D721Med (cell line): ENCODE results near the gene CDYL.
A peak's percentile ranks its signal among the peaks of the same experiment; 100 is the strongest.
"Not testable (repeated sequence)": the region's sequence is repeated elsewhere in the genome, so short reads cannot be mapped to it uniquely, and the experiment has no call there.

Source experiments
- DNase-seq: peaks from one replicate; pipeline ENCODE4 v3.0.0; 2011; ENCODE audit warnings: low spot score; ENCODE audit not compliant: insufficient read length
- FAIRE-seq: peaks from 2 replicates; lab custom pipeline; 2011; peaks lifted over from hg19 to GRCh38; lab: Jason Lieb, UNC
- CTCF ChIP-seq: IDR thresholded peaks from 2 replicates; pipeline ENCODE4 v1.5.1; 2012; ENCODE audit warnings: mild to moderate bottlenecking, control low read depth; ENCODE audit not compliant: insufficient read depth; ENCODE audit errors: missing control alignments

Gene CDYL

DNA sequence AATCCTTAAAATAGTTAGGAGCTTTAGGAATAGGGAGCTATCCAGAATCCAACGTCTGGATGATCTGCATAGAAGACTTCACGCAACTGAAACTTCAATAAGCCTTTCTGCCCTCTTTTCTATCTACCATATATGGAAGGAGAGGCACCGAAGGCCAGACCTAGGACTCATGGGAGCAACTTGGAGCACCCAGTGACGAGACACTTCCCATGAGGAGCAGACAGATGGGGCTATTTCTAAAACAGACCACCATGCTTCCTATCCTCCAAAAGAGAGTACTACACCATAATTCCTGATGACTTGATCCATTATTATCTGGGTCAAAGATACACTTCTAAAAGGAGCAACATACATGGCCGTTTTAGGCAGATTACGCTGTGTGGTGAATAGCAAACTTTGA is 221.7 kb downstream of the CDYL start:
- TF ChIP-seq CTCF, result no peak

GRCh38 chr6:4999586-4999985 is 223.4 kb downstream of the CDYL start:
- no peak for TF ChIP-seq CTCF
- FAIRE-seq, result no peak
- DNase-seq, result no peak

More for the DNA sequence above, 221.7 kb downstream of the CDYL start:
- FAIRE-seq (no peak), DNase-seq (no peak)

DNA sequence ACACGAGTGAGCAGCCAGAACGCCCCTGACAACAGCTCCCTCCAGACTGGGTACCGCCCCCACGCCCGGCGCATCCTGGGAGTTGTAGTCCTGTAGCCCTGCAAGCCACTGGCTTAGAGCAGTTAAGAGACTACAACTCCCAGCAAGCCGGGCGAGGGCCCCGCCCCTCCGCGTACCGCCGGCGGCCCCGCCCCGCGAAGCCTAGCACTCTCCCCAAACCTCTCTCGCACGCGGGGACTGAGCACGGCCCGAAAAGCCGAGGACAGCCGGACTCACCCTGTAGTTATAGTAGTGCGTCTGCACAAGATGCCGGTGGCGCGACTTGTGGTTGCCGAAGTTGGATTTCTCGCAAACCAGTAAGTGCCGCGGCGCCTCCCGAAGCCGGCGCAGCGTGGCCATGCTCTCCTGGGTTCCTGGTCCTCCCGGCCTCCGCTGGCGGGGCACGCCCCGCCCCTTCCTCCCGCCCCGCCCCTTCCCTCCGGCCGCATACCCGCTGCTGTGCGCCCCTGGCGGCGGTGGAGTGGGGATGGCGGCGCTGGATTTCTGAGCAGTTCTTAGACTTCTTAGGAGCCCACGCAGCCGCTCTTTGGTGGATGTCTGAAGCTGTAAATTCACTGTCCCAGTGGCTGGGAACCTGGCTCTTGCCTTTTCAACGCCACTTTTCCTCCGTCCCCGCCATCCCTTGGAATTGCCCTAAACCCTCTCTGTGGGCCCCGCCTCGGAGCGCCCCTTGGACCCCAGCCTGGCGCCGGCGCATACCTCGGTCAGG is 227.6 kb downstream of the CDYL start, which contains the start of gene RPP40:
Gene RPP40 (minus strand): TSS at position 434 of the 769 bp plus-strand sequence. CDS start 35 bp downstream, at position 399.
- peak; percentile 60 for TF ChIP-seq CTCF
- FAIRE-seq, result no peak
- DNase-seq, result peak; percentile 83

- no peak for FAIRE-seq
- TF ChIP-seq CTCF, result no peak
- DNase-seq, result no peak
Measured at GRCh38 chr6:5004373-5005037, 228.3 kb downstream of the CDYL start.

DNA sequence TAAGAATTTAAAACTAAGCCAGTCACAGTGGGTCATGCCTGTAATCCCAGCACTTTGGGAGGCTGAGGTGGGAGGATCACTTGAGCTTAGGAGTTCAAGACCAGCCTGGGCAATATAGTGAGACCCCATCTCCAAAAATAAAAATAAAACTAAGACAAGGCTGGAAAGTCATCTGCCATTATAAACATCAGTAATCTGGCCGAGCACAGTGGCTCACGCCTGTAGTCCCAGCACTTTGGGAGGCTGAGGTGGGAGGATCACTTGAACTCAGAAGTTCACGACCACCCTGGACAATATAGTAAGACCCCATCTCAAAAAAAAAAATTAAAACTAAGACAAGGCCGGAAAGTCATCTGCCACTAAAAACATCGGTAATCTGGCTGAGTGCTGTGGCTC is 228.8 kb downstream of the CDYL start:
- not testable (repeated sequence) for DNase-seq, FAIRE-seq
